B cell (primary cell): ENCODE results near the gene FGF5. TPM values are rescaled to one million over a fixed set of nuclear protein-coding genes. Genes with fewer than 3 reads are reported as not detected.

Source experiments
- ATAC-seq: fragments of 200-7000 bp; cut with Tn5 transposase; one replicate; pipeline ENCODE4 v1.10.0; 2021; ENCODE audit warnings: low read depth, mild to moderate bottlenecking, moderate number of reproducible peaks, moderate library complexity
- CTCF ChIA-PET: fragments of 350-600 bp; sonication (Branson Sonifier 250); formaldehyde crosslinking; loops from one replicate; lab custom pipeline; 2021; ENCODE audit warnings: antibody characterized with exemption, inconsistent platforms; lab: Charles Lee
- POLR2A ChIA-PET: fragments of 350-600 bp; sonication (Branson Sonifier 250); formaldehyde crosslinking; loops from one replicate; lab custom pipeline; 2021; ENCODE audit warnings: antibody characterized with exemption; lab: Charles Lee
- DNase-seq: peaks from one replicate; pipeline ENCODE4 v3.0.0; 2013
- H2AFZ ChIP-seq: 2 replicates; pipeline ENCODE4 v1.6.1; 2012; ENCODE audit warnings: mild to moderate bottlenecking, low read depth, low read length; ENCODE audit not compliant: insufficient read depth, poor library complexity, severe bottlenecking
- H3K27ac ChIP-seq, 2 donors: 1 replicate in 1 of 2; 2 replicates in 1 of 2; pipeline ENCODE4 v1.5.1; 2012 to 2013; ENCODE audit warnings: low read length in 2 of 2, mild to moderate bottlenecking in 2 of 2, moderate library complexity in 1 of 2
- H3K27me3 ChIP-seq, 4 experiments: fragments of 200-600 bp in 1 of 4; sonication (generic) in 1 of 4; replicated peaks in 1 of 4; 1 replicate in 2 of 4; 2 replicates in 2 of 4; pipeline versions ENCODE4 v1.6.1 to v1.7.0; 2013 to 2016; ENCODE audit warnings: low read length in 3 of 4, mild to moderate bottlenecking in 2 of 4, mixed read lengths in 1 of 4, moderate library complexity in 1 of 4; ENCODE audit not compliant: insufficient read depth in 4 of 4, control insufficient read depth in 3 of 4; ENCODE audit errors: control extremely low read depth in 1 of 4
- H3K36me3 ChIP-seq, 2 experiments: replicated peaks in 1 of 2; 1 replicate in 1 of 2; 2 replicates in 1 of 2; pipeline versions ENCODE4 v1.6.1 to v1.7.1; 2013; ENCODE audit warnings: low read length in 1 of 2; ENCODE audit not compliant: insufficient read depth in 2 of 2, control insufficient read depth in 1 of 2; ENCODE audit errors: control extremely low read depth in 1 of 2, extremely low read depth in 1 of 2
- H3K4me1 ChIP-seq, 2 donors: fragments of 200-600 bp in 1 of 2; sonication (generic) in 1 of 2; 1 replicate in 1 of 2; 2 replicates in 1 of 2; pipeline versions ENCODE4 v1.5.1 to v1.6.1; 2013 to 2017; ENCODE audit warnings: low read length in 2 of 2; ENCODE audit not compliant: control insufficient read depth in 2 of 2, insufficient read depth in 2 of 2
- H3K4me2 ChIP-seq: replicated peaks from 2 replicates; pipeline ENCODE3; 2012; ENCODE audit warnings: mild to moderate bottlenecking, low read depth, low read length; ENCODE audit not compliant: poor library complexity, severe bottlenecking
- H3K4me3 ChIP-seq, 5 experiments: fragments of 200-600 bp in 1 of 5; sonication (generic) in 1 of 5; 1 replicate in 3 of 5; 2 replicates in 2 of 5; pipeline versions ENCODE4 v1.5.1 to v1.7.0; 2011 to 2016; ENCODE audit warnings: low read length in 4 of 5, mild to moderate bottlenecking in 4 of 5, low read depth in 2 of 5, control low read depth in 1 of 5, moderate library complexity in 1 of 5; ENCODE audit not compliant: insufficient read depth in 1 of 5; ENCODE audit errors: control extremely low read depth in 1 of 5, extremely low read depth in 1 of 5
- H3K79me2 ChIP-seq: fragments of 200-600 bp; sonication (generic); one replicate; pipeline ENCODE4 v1.6.0; 2016; ENCODE audit warnings: low read length; ENCODE audit not compliant: control insufficient read depth, insufficient read depth
- H3K9ac ChIP-seq: fragments of 200-600 bp; sonication (generic); 2 replicates; pipeline ENCODE4 v1.6.1; 2017; ENCODE audit warnings: mild to moderate bottlenecking, low read length, moderate library complexity
- H3K9me3 ChIP-seq, 3 donors: one replicate each; pipeline versions ENCODE4 v1.6.1 to v1.7.1; 2013; ENCODE audit warnings: low read length in 2 of 3; ENCODE audit not compliant: control insufficient read depth in 2 of 3, insufficient read depth in 1 of 3; ENCODE audit errors: control extremely low read depth in 1 of 3
- H4K20me1 ChIP-seq: 2 replicates; pipeline ENCODE4 v1.6.0; 2012; ENCODE audit warnings: mild to moderate bottlenecking, low read length; ENCODE audit not compliant: insufficient read depth, control insufficient read depth, poor library complexity, severe bottlenecking
- H3K27ac Mint-ChIP-seq: one replicate; pipeline ENCODE4 v1.8.0; 2021; ENCODE audit warnings: mixed read lengths
- H3K27me3 Mint-ChIP-seq: one replicate; pipeline ENCODE4 v1.8.0; 2021; ENCODE audit warnings: mixed read lengths
- H3K4me1 Mint-ChIP-seq: one replicate; pipeline ENCODE4 v1.8.0; 2021; ENCODE audit warnings: mixed read lengths
- H3K4me3 Mint-ChIP-seq: one replicate; pipeline ENCODE4 v1.8.0; 2021; ENCODE audit warnings: mixed read lengths
- H3K9me3 Mint-ChIP-seq: one replicate; pipeline ENCODE4 v1.8.0; 2022; ENCODE audit warnings: mixed read lengths; ENCODE audit not compliant: insufficient read depth
- EZH2 ChIP-seq: IDR thresholded peaks from 2 replicates; pipeline ENCODE4 v1.6.1; 2012; ENCODE audit warnings: borderline replicate concordance, low read depth, mild to moderate bottlenecking, moderate library complexity, low read length; ENCODE audit not compliant: insufficient read depth, poor library complexity, severe bottlenecking
- WGBS: methylation state at CpG from one replicate; pipeline ENCODE4 v1.1.5; 2013; ENCODE audit warnings: missing lambda C conversion rate; ENCODE audit not compliant: insufficient coverage; 5-methylcytosine and 5-hydroxymethylcytosine counted together
- intact Hi-C: fragments of 100-400 bp; cut with micrococcal nuclease; formaldehyde crosslinking; loops from one replicate; pipeline ENCODE4 v1.10.0; 2022
- polyA plus RNA-seq: library from polyadenylated mRNA; depleted of rRNA; stranded (reverse); fragments of >200 nt; gene quantifications from 2 replicates; pipeline ENCODE4 v1.2.3, GENCODE V29; 2012
- total RNA-seq, 2 donors: library from RNA; stranded (reverse); fragments of 120-200 nt in 1 of 2; gene quantifications; 1 replicate in 1 of 2; 2 replicates in 1 of 2; pipeline versions ENCODE4 v1.2.3 to v1.2.4, GENCODE V29; 2013 to 2022
- TF ChIP-seq, protein P1 (sequence below): fragments of 200-600 bp; IDR thresholded peaks from one replicate; pipeline ENCODE4 v1.8.0; 2022; ENCODE audit warnings: antibody characterized with exemption, mild to moderate bottlenecking

FGF5 gene
- total and polyA plus RNA-seq, 2 donors (not counting 1 experiment from before 2014, with no cell fraction given), result 0.01 TPM; not detected in 1

GRCh38 chr4:80229128-80229527 is 37.3 kb upstream of the FGF5 start:
- intact Hi-C loops, result no loop called here

DNA sequence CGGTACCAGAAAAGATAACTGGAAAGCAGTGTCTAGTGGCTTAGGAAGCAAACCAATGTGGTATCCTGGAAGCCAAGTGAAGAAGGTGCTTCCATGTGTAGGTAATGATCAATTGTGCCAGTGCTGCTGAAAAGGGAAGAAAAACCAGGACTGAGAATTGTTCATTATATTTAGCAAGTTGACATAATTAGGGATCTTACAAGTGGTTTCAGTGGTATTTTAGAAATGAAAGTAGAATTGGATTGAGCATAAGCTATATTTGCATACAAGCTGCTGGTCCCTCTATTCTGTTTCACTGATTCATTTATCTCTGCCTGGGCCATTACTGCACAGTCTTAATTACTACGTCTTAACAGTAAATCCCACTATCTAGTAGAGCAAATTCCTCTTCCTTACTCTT is 36.9 kb upstream of the FGF5 start:
- POLR2A ChIA-PET, result no interaction called here
- Histone ChIP-seq H3K9me3 (no peaks in the 10 kb centered on the region), H2AFZ (no peak overlapping the region), H3K4me2 (no peak overlapping the region), H3K27me3 (peaks cover 0 to 9% (median 0%) of the 10 kb centered on the region in 4 experiments), H3K4me1 (no peaks in the 10 kb centered on the region), H3K27ac (no peak overlapping the region), H3K79me2 (no peaks in the 10 kb centered on the region), H3K36me3 (no peaks in the 10 kb centered on the region), H4K20me1 (no peaks in the 10 kb centered on the region), H3K4me3 (no peak overlapping the region), H3K9ac (no peak overlapping the region)
- H3K4me1 Mint-ChIP-seq, result peaks cover 2% of the 10 kb centered on the region
- DNase-seq (no peak), ATAC-seq (no peak)
- peaks cover 14% of the 10 kb centered on the region for H3K27me3 Mint-ChIP-seq
- CTCF ChIA-PET, result no interaction called here
- no peak overlapping the region for H3K27ac Mint-ChIP-seq
- H3K9me3 Mint-ChIP-seq, result no peaks in the 10 kb centered on the region
- TF ChIP-seq, protein P1, sequence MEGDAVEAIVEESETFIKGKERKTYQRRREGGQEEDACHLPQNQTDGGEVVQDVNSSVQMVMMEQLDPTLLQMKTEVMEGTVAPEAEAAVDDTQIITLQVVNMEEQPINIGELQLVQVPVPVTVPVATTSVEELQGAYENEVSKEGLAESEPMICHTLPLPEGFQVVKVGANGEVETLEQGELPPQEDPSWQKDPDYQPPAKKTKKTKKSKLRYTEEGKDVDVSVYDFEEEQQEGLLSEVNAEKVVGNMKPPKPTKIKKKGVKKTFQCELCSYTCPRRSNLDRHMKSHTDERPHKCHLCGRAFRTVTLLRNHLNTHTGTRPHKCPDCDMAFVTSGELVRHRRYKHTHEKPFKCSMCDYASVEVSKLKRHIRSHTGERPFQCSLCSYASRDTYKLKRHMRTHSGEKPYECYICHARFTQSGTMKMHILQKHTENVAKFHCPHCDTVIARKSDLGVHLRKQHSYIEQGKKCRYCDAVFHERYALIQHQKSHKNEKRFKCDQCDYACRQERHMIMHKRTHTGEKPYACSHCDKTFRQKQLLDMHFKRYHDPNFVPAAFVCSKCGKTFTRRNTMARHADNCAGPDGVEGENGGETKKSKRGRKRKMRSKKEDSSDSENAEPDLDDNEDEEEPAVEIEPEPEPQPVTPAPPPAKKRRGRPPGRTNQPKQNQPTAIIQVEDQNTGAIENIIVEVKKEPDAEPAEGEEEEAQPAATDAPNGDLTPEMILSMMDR, result no peak
- TF ChIP-seq EZH2, result no peak
- H3K4me3 Mint-ChIP-seq, result no peak overlapping the region
- intact Hi-C loops, result no loop called here
- WGBS, result 67% methylated on average over 1 of the region's 2 CpGs

More at GRCh38 chr4:80229128-80229527, 37.3 kb upstream of the FGF5 start:
- Mint-ChIP-seq H3K4me1 (peaks cover 2% of the 10 kb centered on the region), H3K4me3 (no peak overlapping the region), H3K9me3 (no peaks in the 10 kb centered on the region), H3K27me3 (peaks cover 14% of the 10 kb centered on the region), H3K27ac (no peak overlapping the region)
- H3K79me2 ChIP-seq, result no peaks in the 10 kb centered on the region
- POLR2A ChIA-PET, result no interaction called here
- no peak overlapping the region for H3K9ac ChIP-seq
- WGBS, result 80% methylated on average over 1 of the region's 2 CpGs
- H3K27me3 ChIP-seq, result peaks cover 0 to 9% (median 0%) of the 10 kb centered on the region in 4 experiments
- H3K9me3 ChIP-seq, result no peaks in the 10 kb centered on the region
- H4K20me1 ChIP-seq, result no peaks in the 10 kb centered on the region
- no peak overlapping the region for H3K4me3 ChIP-seq
- no peak overlapping the region for H2AFZ ChIP-seq
- DNase-seq, result no peak
- ATAC-seq, result no peak
- no peak overlapping the region for H3K4me2 ChIP-seq
- no peak for TF ChIP-seq EZH2
- TF ChIP-seq, protein P1, result no peak
- H3K4me1 ChIP-seq, result no peaks in the 10 kb centered on the region
- H3K36me3 ChIP-seq, result no peaks in the 10 kb centered on the region
- no peak overlapping the region for H3K27ac ChIP-seq
- CTCF ChIA-PET, result interaction anchor here (1.5 kb wide), 1 partner anchor 104 kb away, joined by 10 read pairs; no protein-coding TSS in a partner anchor
